Endothelial cell of umbilical vein (primary cell): ENCODE results near the gene POLR2J2.
"Not testable (repeated sequence)": the region's sequence is repeated elsewhere in the genome, so short reads cannot be mapped to it uniquely, and the experiment has no call there.

Experiments used
- CTCF ChIP-seq, 2 donors: IDR thresholded peaks; 1 replicate in 1 of 2; 2 replicates in 1 of 2; pipeline ENCODE4 v1.5.1; 2011; ENCODE audit warnings: low read length in 2 of 2, mild to moderate bottlenecking in 2 of 2, moderate library complexity in 2 of 2, control low read depth in 1 of 2, inconsistent platforms in 1 of 2, low read depth in 1 of 2; ENCODE audit not compliant: insufficient read depth in 1 of 2; ENCODE audit errors: extremely low read depth in 1 of 2
- EZH2 ChIP-seq: IDR thresholded peaks from 2 replicates; pipeline ENCODE4 v1.6.1; 2012; ENCODE audit warnings: borderline replicate concordance, low read depth, mild to moderate bottlenecking, moderate library complexity, low read length, inconsistent platforms; ENCODE audit not compliant: severe bottlenecking
- FOS ChIP-seq: IDR thresholded peaks from 2 replicates; pipeline ENCODE4 v1.6.1; 2011; ENCODE audit warnings: mild to moderate bottlenecking, low read length, moderate library complexity, borderline replicate concordance; ENCODE audit not compliant: insufficient read depth
- GATA2 ChIP-seq: IDR thresholded peaks from 2 replicates; pipeline ENCODE4 v1.7.0; 2011; ENCODE audit warnings: low read depth, mild to moderate bottlenecking, moderate library complexity, mixed read lengths, low read length; ENCODE audit not compliant: insufficient read length, insufficient read depth
- JUN ChIP-seq: IDR thresholded peaks from 2 replicates; pipeline ENCODE4 v1.6.1; 2011; ENCODE audit warnings: borderline replicate concordance, low read depth; ENCODE audit not compliant: insufficient read length, insufficient read depth
- MYC ChIP-seq: IDR thresholded peaks from one replicate; pipeline ENCODE4 v1.6.1; 2011; ENCODE audit warnings: mild to moderate bottlenecking, low read depth, low read length
- POLR2A ChIP-seq: IDR thresholded peaks from 2 replicates; pipeline ENCODE4 v1.6.1; 2012; ENCODE audit warnings: low read depth, mild to moderate bottlenecking, control low read depth, low read length
- POLR2AphosphoS5 ChIP-seq: IDR thresholded peaks from 2 replicates; pipeline ENCODE4 v1.6.1; 2012; ENCODE audit warnings: low read depth, mild to moderate bottlenecking, control low read depth, low read length, moderate library complexity; ENCODE audit not compliant: insufficient read depth
- TF ChIP-seq, protein P1 (sequence below): IDR thresholded peaks from 2 replicates; pipeline ENCODE4 v1.6.1; 2011; ENCODE audit not compliant: insufficient read depth, insufficient read length

GRCh38 chr7:102697642-102698512 lies 26.4 kb upstream of the POLR2J2 start:
- TF ChIP-seq POLR2AphosphoS5; CTCF (IDR thresholded peaks at IDR 0.05; ENCODE audit: extremely low read depth in 1 of 2, insufficient read depth in 1 of 2, low read depth in 1 of 2, low read length in 2 of 2); POLR2A; MYC; EZH2; JUN; FOS; GATA2: not testable (repeated sequence)
- TF ChIP-seq, protein P1, sequence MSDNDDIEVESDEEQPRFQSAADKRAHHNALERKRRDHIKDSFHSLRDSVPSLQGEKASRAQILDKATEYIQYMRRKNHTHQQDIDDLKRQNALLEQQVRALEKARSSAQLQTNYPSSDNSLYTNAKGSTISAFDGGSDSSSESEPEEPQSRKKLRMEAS: not testable (repeated sequence)
